ENCODE measurements around the gene CHML.
A peak's percentile ranks its signal among the peaks of the same experiment; 100 is the strongest.
"Not testable (repeated sequence)": the region's sequence is repeated elsewhere in the genome, so short reads cannot be mapped to it uniquely, and the experiment has no call there.

The CHML gene

GRCh38 chr1:241640149-241640866 lies at the start of gene CHML, which contains the start of gene OPN3:
TSS of gene CHML (minus strand) at chr1:241640369. CDS start at chr1:241635766, 4,603 bp downstream.
TSS of gene OPN3 (minus strand) at chr1:241640369. CDS start at chr1:241640254, 115 bp downstream.
- Histone ChIP-seq H3K4me3 (peak within 1 kb of the TSS; percentile 75 to 98 (median 82)), H3K27ac (peak within 1 kb of the TSS; percentile 38 to 92 (median 80))

GRCh38 chr1:241688940-241689368 lies 48.8 kb upstream of the CHML start:
- H3K27ac ChIP-seq, result no peak overlapping the region

GRCh38 chr1:241684108-241684507 lies 43.9 kb upstream of the CHML start:
- Histone ChIP-seq H3K27ac (no peak overlapping the region), H3K4me3 (no peak overlapping the region)

More at GRCh38 chr1:241688940-241689368, 48.8 kb upstream of the CHML start:
- H3K4me3 ChIP-seq, result no peak overlapping the region

GRCh38 chr1:241682921-241683320 lies 42.8 kb upstream of the CHML start:
- Histone ChIP-seq H3K4me3 (no peak overlapping the region), H3K27ac (no peak overlapping the region)

- H3K4me3 ChIP-seq, H3K27ac ChIP-seq: not testable (repeated sequence)
Observed at GRCh38 chr1:241681861-241682448, 41.8 kb upstream of the CHML start.

- no peak overlapping the region for H3K27ac ChIP-seq
Observed at GRCh38 chr1:241679961-241680360, 39.8 kb upstream of the CHML start.

GRCh38 chr1:241679404-241679803 lies 39.2 kb upstream of the CHML start:
- Histone ChIP-seq H3K27ac (no peak overlapping the region), H3K4me3 (no peak overlapping the region)

More at GRCh38 chr1:241679961-241680360, 39.8 kb upstream of the CHML start:
- H3K4me3 ChIP-seq, result no peak overlapping the region

- Histone ChIP-seq H3K27ac (no peak overlapping the region), H3K4me3 (no peak overlapping the region)
Observed at GRCh38 chr1:241678536-241678935, 38.4 kb upstream of the CHML start.

- H3K27ac ChIP-seq, result peak overlapping the region in 1 of 21 experiments; percentile 10
- H3K4me3 ChIP-seq, result no peak overlapping the region
Observed at GRCh38 chr1:241677201-241677600, 37.0 kb upstream of the CHML start.

GRCh38 chr1:241675983-241676382 lies 35.8 kb upstream of the CHML start:
- Histone ChIP-seq H3K27ac (no peak overlapping the region), H3K4me3 (no peak overlapping the region)

GRCh38 chr1:241674805-241675384 lies 34.7 kb upstream of the CHML start:
- Histone ChIP-seq H3K4me3 (no peak overlapping the region), H3K27ac (no peak overlapping the region)

GRCh38 chr1:241672301-241672700 lies 32.1 kb upstream of the CHML start:
- Histone ChIP-seq H3K4me3 (no peak overlapping the region), H3K27ac (no peak overlapping the region)

GRCh38 chr1:241666419-241666818 lies 26.2 kb upstream of the CHML start:
- Histone ChIP-seq H3K4me3 (no peak overlapping the region), H3K27ac (no peak overlapping the region)

GRCh38 chr1:241660424-241660972 lies 20.3 kb upstream of the CHML start:
- H3K4me3 ChIP-seq, result no peak overlapping the region
- H3K27ac ChIP-seq, result no peak overlapping the region

GRCh38 chr1:241659016-241659415 lies 18.8 kb upstream of the CHML start:
- H3K4me3 ChIP-seq, H3K27ac ChIP-seq: not testable (repeated sequence)

GRCh38 chr1:241658081-241658793 lies 18.1 kb upstream of the CHML start:
- no peak overlapping the region for H3K4me3 ChIP-seq
- no peak overlapping the region for H3K27ac ChIP-seq

- Histone ChIP-seq H3K27ac (no peak overlapping the region), H3K4me3 (no peak overlapping the region)
Observed at GRCh38 chr1:241654641-241655040, 14.5 kb upstream of the CHML start.

GRCh38 chr1:241654019-241654418 lies 13.8 kb upstream of the CHML start:
- Histone ChIP-seq H3K4me3 (no peak overlapping the region), H3K27ac (no peak overlapping the region)

GRCh38 chr1:241652012-241652411 lies 11.8 kb upstream of the CHML start, which contains the start of gene WDR64:
TSS of gene WDR64 (plus strand) at chr1:241652281. CDS start at chr1:241652485, 204 bp downstream.
- H3K27ac ChIP-seq, result no peak within 1 kb of the TSS

GRCh38 chr1:241648159-241648558 lies 8.0 kb upstream of the CHML start:
- Histone ChIP-seq H3K27ac (no peak overlapping the region), H3K4me3 (no peak overlapping the region)

More at GRCh38 chr1:241652012-241652411, 11.8 kb upstream of the CHML start, which contains the start of gene WDR64:
- no peak within 1 kb of the TSS for H3K4me3 ChIP-seq
